Neural progenitor cell (in vitro differentiated cells): ENCODE measurements around the gene FAM98C. TPM values are rescaled to one million over a fixed set of nuclear protein-coding genes. Genes with fewer than 3 reads are reported as not detected.
"Not testable (repeated sequence)": the region's sequence is repeated elsewhere in the genome, so short reads cannot be mapped to it uniquely, and the experiment has no call there.

Source experiments
- DNase-seq: peaks from one replicate; pipeline ENCODE4 v3.0.0-alpha.2; 2016; ENCODE audit warnings: low spot score
- H2AFZ ChIP-seq: fragments of 200-600 bp; sonication (generic); replicated peaks from 2 replicates; pipeline ENCODE4 v1.6.1; 2016; ENCODE audit warnings: antibody characterized with exemption
- H3F3A ChIP-seq: fragments of 200-600 bp; sonication (generic); 2 replicates; pipeline ENCODE4 v1.6.1; 2016; ENCODE audit warnings: antibody characterized with exemption, low read depth
- H3K27ac ChIP-seq: fragments of 200-600 bp; sonication (generic); 2 replicates; pipeline ENCODE4 v1.5.1; 2016; ENCODE audit warnings: mild to moderate bottlenecking
- H3K27me3 ChIP-seq: fragments of 200-600 bp; sonication (generic); 2 replicates; pipeline ENCODE4 v1.6.1; 2016; ENCODE audit warnings: mild to moderate bottlenecking, moderate library complexity
- H3K36me3 ChIP-seq: fragments of 200-600 bp; sonication (generic); 2 replicates; pipeline ENCODE4 v1.5.1; 2016
- H3K4me1 ChIP-seq: fragments of 200-600 bp; sonication (generic); 2 replicates; pipeline ENCODE4 v1.6.1; 2016; ENCODE audit warnings: mixed run types
- H3K4me2 ChIP-seq: fragments of 200-600 bp; sonication (generic); 2 replicates; pipeline ENCODE4 v1.6.1; 2016
- H3K4me3 ChIP-seq: fragments of 200-600 bp; sonication (generic); 2 replicates; pipeline ENCODE4 v1.5.1; 2016
- H3K79me2 ChIP-seq: fragments of 200-600 bp; sonication (generic); 2 replicates; pipeline ENCODE4 v1.6.1; 2016; ENCODE audit warnings: low read depth
- H3K9ac ChIP-seq: fragments of 200-600 bp; sonication (generic); 2 replicates; pipeline ENCODE4 v1.6.1; 2016
- H3K9me3 ChIP-seq: fragments of 200-600 bp; sonication (generic); 2 replicates; pipeline ENCODE4 v1.5.1; 2016; ENCODE audit warnings: low read depth
- H4K20me1 ChIP-seq: fragments of 200-600 bp; sonication (generic); 2 replicates; pipeline ENCODE4 v1.6.1; 2016; ENCODE audit warnings: low read depth
- H3K27ac Mint-ChIP-seq: 3 replicates; pipeline ENCODE4 v1.8.0; 2021; ENCODE audit warnings: mixed read lengths
- H3K27me3 Mint-ChIP-seq: 2 replicates; pipeline ENCODE4 v1.8.0; 2022; ENCODE audit warnings: low read depth, mild to moderate bottlenecking, inconsistent platforms, moderate library complexity, mixed read lengths; ENCODE audit not compliant: insufficient read depth
- H3K36me3 Mint-ChIP-seq: 3 replicates; pipeline ENCODE4 v1.8.0; 2021; ENCODE audit warnings: mixed read lengths
- H3K4me1 Mint-ChIP-seq: 3 replicates; pipeline ENCODE4 v1.8.0; 2021; ENCODE audit warnings: mixed read lengths
- H3K4me3 Mint-ChIP-seq: 3 replicates; pipeline ENCODE4 v1.8.0; 2021; ENCODE audit warnings: mild to moderate bottlenecking, moderate library complexity, mixed read lengths
- H3K9me3 Mint-ChIP-seq: 3 replicates; pipeline ENCODE4 v1.8.0; 2020; ENCODE audit warnings: mixed read lengths
- EZH2 ChIP-seq: fragments of 200-600 bp; sonication (generic); IDR thresholded peaks from 2 replicates; pipeline ENCODE4 v1.6.1; 2017; ENCODE audit warnings: antibody characterized with exemption, mild to moderate bottlenecking, moderate library complexity
- EZH2phosphoT487 ChIP-seq: fragments of 200-600 bp; sonication (generic); IDR thresholded peaks from 2 replicates; pipeline ENCODE4 v1.6.1; 2017; ENCODE audit warnings: antibody characterized with exemption
- total RNA-seq: library from RNA; depleted of rRNA; stranded (reverse); fragments of >200 nt; gene quantifications from 2 replicates; pipeline ENCODE4 v1.2.3, GENCODE V29; 2015; ENCODE audit warnings: low replicate concordance
- TF ChIP-seq, protein P1 (sequence below): fragments of 200-600 bp; sonication (generic); IDR thresholded peaks from 2 replicates; pipeline ENCODE4 v1.5.1; 2017; ENCODE audit warnings: antibody characterized with exemption, mild to moderate bottlenecking

FAM98C gene
- total RNA-seq, 1 donor from 2014 or later = 3.5 TPM

DNA sequence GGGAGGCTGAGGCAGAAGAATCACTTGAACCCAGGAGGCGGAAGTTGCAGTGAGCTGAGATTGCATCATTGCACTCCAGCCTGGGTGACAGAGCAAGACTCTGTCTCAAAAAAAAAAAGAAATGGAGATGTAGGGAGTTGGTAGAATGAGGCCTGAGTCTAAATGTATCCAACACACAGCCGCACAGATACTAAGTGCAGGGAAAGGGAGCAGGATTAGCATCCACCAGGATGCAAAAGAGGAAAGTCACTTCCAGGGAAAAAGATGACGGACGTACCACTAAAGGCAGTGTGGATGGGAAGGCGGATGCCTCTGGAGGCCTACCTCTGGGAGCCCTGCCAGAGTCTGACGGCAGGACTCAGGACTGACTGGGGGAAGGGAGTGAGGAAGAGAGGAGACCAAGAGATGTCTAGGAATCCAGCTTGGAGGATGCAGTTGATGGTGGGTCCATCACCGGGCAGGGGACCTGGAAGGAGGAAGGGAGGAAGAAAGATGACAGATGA, 6.8 kb downstream of the FAM98C start:
- no peaks in the 10 kb centered on the region for H3F3A ChIP-seq
- H3K9ac ChIP-seq = no peak overlapping the region
- no peak overlapping the region for H3K4me3 Mint-ChIP-seq

DNA sequence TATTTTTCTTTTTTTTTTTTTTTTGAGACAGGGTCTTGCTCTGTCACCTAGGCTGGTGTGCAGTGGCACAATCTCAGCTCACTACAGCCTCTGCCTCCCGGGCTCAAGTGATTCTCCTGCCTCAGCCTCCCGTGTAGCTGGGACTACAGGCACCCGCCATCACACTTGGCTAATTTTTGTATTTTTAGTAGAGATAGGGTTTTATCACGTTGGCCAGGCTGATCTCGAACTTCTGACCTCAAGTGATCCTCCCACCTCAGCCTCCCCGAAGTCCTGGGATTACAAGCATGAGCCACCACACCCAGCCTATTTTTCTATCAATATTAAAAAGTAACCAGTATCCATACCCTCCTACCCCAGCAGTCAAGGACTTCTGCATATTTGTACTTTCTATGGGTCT, 7.5 kb downstream of the FAM98C start:
- not testable (repeated sequence) for H3K4me1 ChIP-seq, H3K27me3 ChIP-seq, H3K9ac ChIP-seq, DNase-seq, H3K9me3 ChIP-seq, H3K4me3 ChIP-seq, H3K4me1 Mint-ChIP-seq, H3F3A ChIP-seq, H3K9me3 Mint-ChIP-seq, H3K4me2 ChIP-seq, H3K27ac ChIP-seq, H3K27ac Mint-ChIP-seq, H4K20me1 ChIP-seq, H3K4me3 Mint-ChIP-seq, H3K36me3 Mint-ChIP-seq, H3K36me3 ChIP-seq, H2AFZ ChIP-seq, H3K79me2 ChIP-seq
- H3K27me3 Mint-ChIP-seq = peaks cover 12% of the 10 kb centered on the region

More for the DNA sequence above, 6.8 kb downstream of the FAM98C start:
- Mint-ChIP-seq H3K36me3 (peaks cover 3% of the 10 kb centered on the region), H3K27me3 (peaks cover 10% of the 10 kb centered on the region), H3K27ac (no peak overlapping the region), H3K4me1 (no peaks in the 10 kb centered on the region), H3K9me3 (no peaks in the 10 kb centered on the region)
- Histone ChIP-seq H3K27ac (no peak overlapping the region), H4K20me1 (no peaks in the 10 kb centered on the region), H3K4me3 (no peak overlapping the region), H3K4me2 (no peak overlapping the region), H3K9me3 (no peaks in the 10 kb centered on the region), H3K4me1 (no peaks in the 10 kb centered on the region), H3K79me2 (no peaks in the 10 kb centered on the region), H3K27me3 (no peaks in the 10 kb centered on the region), H2AFZ (no peak overlapping the region), H3K36me3 (no peaks in the 10 kb centered on the region)
- TF ChIP-seq EZH2 (no peak), EZH2phosphoT487 (no peak)
- TF ChIP-seq, protein P1, sequence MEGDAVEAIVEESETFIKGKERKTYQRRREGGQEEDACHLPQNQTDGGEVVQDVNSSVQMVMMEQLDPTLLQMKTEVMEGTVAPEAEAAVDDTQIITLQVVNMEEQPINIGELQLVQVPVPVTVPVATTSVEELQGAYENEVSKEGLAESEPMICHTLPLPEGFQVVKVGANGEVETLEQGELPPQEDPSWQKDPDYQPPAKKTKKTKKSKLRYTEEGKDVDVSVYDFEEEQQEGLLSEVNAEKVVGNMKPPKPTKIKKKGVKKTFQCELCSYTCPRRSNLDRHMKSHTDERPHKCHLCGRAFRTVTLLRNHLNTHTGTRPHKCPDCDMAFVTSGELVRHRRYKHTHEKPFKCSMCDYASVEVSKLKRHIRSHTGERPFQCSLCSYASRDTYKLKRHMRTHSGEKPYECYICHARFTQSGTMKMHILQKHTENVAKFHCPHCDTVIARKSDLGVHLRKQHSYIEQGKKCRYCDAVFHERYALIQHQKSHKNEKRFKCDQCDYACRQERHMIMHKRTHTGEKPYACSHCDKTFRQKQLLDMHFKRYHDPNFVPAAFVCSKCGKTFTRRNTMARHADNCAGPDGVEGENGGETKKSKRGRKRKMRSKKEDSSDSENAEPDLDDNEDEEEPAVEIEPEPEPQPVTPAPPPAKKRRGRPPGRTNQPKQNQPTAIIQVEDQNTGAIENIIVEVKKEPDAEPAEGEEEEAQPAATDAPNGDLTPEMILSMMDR = no peak
- DNase-seq = no peak

DNA sequence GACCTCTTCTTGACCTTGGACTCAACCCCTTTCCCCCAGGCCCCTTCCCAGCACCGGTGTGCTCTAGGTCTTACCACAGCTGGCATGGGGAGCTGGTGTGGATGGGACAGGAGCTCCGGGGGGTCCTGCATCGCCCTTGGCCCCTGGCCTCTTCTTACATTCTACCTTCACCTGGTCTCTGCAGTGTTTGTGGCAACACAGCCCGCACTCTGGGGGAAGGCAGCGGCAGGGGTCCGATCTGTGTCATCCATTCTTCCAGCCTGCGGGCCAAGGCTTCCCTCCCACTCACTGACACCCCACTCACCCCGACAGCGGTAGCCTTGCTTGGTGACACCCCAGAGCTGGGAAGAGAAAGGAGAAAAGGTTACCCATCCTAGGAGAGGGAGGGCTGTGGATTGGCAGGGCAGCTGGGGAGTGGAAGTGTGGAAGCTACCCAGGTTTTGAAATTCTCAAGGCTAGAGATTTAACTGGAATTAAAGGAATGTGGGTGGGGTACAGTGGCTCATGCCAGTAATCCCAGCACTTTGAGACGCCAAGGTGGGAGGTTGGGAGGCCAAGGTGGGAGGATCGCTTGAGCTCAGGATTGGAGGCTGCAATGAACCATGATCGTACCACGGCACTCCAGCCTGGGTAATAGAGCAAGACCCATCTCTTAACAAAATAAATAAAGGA, 8.3 kb downstream of the FAM98C start:
- no peak overlapping the region for H3K4me3 Mint-ChIP-seq
- no peaks in the 10 kb centered on the region for H3K36me3 ChIP-seq
- no peak overlapping the region for H3K27ac Mint-ChIP-seq
- H3F3A ChIP-seq = no peaks in the 10 kb centered on the region
- peaks cover 3% of the 10 kb centered on the region for H3K36me3 Mint-ChIP-seq
- no peaks in the 10 kb centered on the region for H3K4me1 Mint-ChIP-seq
- H4K20me1 ChIP-seq = no peaks in the 10 kb centered on the region
- no peak overlapping the region for H3K4me3 ChIP-seq
- H3K9ac ChIP-seq = no peak overlapping the region
- H3K9me3 ChIP-seq = no peaks in the 10 kb centered on the region
- no peaks in the 10 kb centered on the region for H3K27me3 ChIP-seq
- no peak overlapping the region for H3K4me2 ChIP-seq
- no peak for DNase-seq
- H3K4me1 ChIP-seq = no peaks in the 10 kb centered on the region
- no peak for TF ChIP-seq EZH2
- TF ChIP-seq, protein P1 = no peak
- no peak for TF ChIP-seq EZH2phosphoT487
- no peak overlapping the region for H3K27ac ChIP-seq
- no peak overlapping the region for H2AFZ ChIP-seq
- no peaks in the 10 kb centered on the region for H3K9me3 Mint-ChIP-seq
- no peaks in the 10 kb centered on the region for H3K79me2 ChIP-seq
- peaks cover 12% of the 10 kb centered on the region for H3K27me3 Mint-ChIP-seq

DNA sequence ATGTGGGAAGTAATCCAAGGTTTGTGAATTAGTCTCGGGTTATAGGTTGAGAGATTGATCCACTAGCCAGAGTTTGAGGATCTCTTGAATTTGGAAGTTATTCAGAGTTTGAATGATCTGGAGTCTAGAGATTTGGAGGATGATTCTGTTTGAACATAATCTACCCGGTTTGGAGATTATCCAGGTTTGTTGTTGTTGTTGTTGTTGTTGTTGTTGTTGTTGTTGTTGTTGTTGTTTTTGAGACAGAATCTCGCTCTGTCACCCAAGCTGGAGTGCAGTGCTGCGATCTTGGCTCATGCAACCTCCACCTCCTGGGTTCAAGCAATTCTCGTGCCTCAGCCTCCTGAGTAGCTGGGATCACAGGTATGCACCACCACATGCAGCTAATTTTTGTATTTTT, 9.0 kb downstream of the FAM98C start:
- H3K36me3 ChIP-seq, H3K4me3 ChIP-seq, H3K27me3 ChIP-seq, H3K4me1 ChIP-seq, H3K27ac ChIP-seq, H3K9ac ChIP-seq, H3K4me1 Mint-ChIP-seq, DNase-seq, H3K4me2 ChIP-seq, H3F3A ChIP-seq, H3K79me2 ChIP-seq, H3K36me3 Mint-ChIP-seq, H3K9me3 Mint-ChIP-seq, H3K9me3 ChIP-seq, H3K27ac Mint-ChIP-seq, H4K20me1 ChIP-seq, H3K4me3 Mint-ChIP-seq, H2AFZ ChIP-seq: not testable (repeated sequence)
- peaks cover 12% of the 10 kb centered on the region for H3K27me3 Mint-ChIP-seq
